Measurements from ENCODE around the gene INHBE.
"Not testable (repeated sequence)": the region's sequence is repeated elsewhere in the genome, so short reads cannot be mapped to it uniquely, and the experiment has no call there.

INHBE gene, protein sequence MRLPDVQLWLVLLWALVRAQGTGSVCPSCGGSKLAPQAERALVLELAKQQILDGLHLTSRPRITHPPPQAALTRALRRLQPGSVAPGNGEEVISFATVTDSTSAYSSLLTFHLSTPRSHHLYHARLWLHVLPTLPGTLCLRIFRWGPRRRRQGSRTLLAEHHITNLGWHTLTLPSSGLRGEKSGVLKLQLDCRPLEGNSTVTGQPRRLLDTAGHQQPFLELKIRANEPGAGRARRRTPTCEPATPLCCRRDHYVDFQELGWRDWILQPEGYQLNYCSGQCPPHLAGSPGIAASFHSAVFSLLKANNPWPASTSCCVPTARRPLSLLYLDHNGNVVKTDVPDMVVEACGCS

DNA sequence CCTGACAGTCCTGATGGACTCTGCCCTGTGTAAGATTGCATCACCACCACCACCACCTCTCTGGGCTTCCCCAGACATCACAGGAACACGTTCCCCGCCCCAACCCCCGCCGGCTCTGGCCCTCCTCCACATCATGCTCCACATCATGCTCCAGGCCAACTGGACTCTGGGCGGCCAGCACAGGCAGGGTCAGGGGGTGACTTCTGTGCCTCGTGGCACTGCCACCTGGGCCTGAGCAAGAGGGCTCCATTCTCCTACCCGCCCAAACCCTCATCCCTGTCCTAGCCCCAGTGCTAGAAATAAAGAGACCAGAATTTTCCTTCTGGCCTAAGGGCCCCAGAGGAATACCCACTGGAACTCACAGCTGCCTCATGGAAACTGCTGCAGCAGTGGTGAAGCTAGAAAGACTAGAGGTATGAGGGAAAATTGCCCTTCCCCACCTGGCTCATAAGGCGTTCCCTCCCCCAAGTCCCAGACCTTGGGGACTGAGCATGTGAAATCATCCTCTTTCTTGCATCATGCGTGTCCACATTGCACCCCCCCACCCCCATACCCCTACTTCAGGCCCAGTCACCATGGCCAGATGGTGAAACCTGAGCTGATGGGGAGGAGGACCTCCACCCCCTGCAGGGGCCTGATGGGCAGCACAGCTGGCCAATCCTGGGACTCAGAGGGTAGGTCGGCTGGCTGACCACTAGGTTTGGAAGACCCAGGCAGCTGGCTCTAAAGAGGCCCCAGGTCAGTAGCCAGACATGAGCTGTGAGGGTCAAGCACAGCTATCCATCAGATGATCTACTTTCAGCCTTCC is at the start of gene INHBE:
Gene INHBE, plus strand, starts transcription at position 742 of the 808 bp plus-strand sequence. CDS start 230 bp downstream, outside the sequence.
- DNase-seq (ENCODE audit: low read depth in 2 of 2) = no peak

DNA sequence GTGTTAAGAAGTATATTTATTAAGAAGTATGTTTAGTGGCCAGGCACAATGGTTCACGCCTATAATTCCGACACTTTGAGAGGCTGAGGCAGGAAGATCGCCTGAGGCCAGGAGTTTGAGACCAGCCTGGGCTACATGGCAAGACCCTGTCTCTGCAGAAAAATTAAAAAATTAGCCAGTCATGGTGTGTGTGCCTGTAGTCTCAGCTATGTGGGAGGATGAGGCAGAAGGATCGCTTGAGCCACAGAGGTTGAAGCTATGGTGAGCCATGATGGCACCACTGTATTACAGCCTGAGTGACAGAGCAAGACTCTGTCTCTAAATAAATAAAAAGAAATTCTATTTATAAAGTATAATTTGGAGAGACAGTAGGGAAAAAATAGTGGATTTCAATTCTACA is 44.6 kb upstream of the INHBE start:
- DNase-seq (ENCODE audit: low read depth in 2 of 2) = no peak

GRCh38 chr12:57414160-57414559 is 40.9 kb upstream of the INHBE start:
- DNase-seq (ENCODE audit: low read depth in 2 of 2) = not testable (repeated sequence)

- no peak for DNase-seq (ENCODE audit: low read depth in 2 of 2)
Measured at GRCh38 chr12:57415088-57415487, 40.0 kb upstream of the INHBE start.

- DNase-seq (ENCODE audit: low read depth in 2 of 2) = no peak
Measured at GRCh38 chr12:57416039-57416996, 38.8 kb upstream of the INHBE start.

GRCh38 chr12:57418255-57418654 is 36.9 kb upstream of the INHBE start:
- DNase-seq (ENCODE audit: low read depth in 2 of 2) = no peak

DNA sequence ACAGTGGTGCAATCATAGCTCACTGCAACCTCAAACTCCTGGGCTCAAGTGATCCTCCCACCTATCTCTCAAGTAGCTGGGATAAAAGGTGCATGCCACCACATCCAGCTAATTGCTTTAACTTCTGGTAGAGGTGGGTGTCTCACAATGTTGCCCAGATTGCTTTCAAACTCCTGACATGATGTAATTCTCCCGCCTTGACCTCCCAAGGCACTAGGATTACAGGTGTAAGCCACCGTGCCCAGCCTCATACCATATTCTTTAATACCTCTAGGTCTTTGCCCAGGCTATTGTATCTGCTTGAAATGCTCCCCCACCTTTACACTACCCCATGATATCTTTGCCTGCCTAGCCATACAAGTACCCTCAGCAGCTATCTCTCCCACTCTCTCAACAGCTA is 35.6 kb upstream of the INHBE start:
- DNase-seq (ENCODE audit: low read depth in 2 of 2) = no peak

DNA sequence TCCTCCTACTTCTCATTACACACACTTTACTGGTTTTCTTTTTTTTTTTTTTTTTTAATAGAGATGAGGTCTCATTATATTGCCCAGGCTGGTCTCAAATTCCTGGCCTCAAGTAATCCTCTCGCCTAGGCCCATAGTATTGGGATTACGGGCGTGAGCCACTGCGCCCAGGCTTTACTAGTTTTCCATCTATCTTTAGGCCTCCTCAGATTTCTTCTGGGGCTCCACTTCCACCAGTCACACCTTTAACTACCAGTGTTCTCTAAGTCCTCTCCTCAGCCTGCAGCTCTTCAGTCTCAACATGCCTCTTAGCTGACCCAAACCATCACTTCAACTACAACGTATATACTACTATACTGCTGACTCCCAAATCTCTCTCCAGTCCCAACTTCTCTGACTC is 34.6 kb upstream of the INHBE start:
- DNase-seq (ENCODE audit: low read depth in 2 of 2) = no peak

DNA sequence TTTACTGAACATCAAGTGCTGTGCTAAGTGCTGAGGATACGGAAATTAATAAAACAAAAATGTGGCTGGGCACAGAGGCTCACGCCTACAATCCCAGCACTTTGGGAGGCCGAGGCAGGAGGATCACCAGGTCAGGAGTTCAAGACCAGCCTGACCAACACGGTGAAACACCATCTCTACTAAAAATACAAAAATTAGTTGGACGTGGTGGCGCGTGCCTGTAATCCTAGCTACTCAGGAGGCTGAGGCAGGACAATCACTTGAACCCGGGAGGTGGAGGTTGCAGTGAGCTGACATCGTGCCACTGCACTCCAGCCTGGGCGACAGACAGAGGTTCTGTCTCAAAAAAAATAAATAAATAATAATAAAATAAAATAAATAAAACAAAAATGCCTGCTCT is 28.2 kb upstream of the INHBE start:
- not testable (repeated sequence) for DNase-seq (ENCODE audit: low read depth in 2 of 2)

DNA sequence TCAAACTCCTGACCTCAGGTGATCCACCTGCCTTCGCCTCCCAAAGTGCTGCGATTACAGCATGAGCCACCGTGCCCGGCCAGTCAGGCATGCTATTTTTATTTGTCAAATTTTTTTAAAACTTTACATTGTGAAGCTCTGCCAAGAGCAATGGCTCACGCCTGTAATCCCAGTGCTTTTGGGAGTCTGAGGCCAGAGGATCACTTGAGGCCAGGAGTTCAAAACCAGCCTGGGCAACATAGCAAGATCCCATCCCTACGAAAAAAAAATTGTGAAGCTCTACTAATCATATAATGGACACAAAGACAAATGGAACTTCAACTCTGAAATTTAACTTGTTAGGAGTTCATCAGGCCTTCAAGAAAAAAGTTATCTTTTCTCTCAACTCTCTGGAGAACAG is 26.1 kb upstream of the INHBE start:
- no peak for DNase-seq (ENCODE audit: low read depth in 2 of 2)

DNA sequence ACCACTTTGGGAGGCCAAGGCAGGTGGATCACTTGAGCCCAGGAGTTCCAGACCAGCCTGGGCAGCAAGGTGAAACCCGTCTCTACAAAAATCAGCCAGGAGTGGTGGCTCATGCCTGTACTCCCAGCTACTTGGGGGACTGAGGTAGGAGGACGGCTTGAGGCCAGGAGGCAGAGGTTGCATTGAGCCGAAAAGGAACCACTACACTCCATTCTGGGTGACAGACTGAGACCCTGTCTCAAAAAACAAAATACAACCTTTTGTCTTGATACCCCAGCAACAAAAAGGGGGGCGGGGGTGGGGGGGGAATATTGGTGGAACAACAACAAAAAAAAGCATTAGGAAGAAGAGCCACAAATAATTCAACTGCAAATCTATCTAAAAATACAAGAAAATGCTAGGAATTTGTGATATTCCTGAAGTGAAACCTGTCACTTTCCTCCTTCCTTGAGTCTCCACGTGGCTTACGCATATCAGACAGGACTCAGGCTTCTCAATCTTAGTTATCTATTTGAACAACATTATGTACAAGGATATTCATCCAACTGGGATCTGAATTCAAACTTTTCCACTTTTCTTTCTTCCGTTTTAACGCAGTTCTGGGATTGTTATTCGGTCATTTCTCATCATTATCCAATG is 25.5 kb upstream of the INHBE start:
- DNase-seq (ENCODE audit: low read depth in 2 of 2) = no peak

DNA sequence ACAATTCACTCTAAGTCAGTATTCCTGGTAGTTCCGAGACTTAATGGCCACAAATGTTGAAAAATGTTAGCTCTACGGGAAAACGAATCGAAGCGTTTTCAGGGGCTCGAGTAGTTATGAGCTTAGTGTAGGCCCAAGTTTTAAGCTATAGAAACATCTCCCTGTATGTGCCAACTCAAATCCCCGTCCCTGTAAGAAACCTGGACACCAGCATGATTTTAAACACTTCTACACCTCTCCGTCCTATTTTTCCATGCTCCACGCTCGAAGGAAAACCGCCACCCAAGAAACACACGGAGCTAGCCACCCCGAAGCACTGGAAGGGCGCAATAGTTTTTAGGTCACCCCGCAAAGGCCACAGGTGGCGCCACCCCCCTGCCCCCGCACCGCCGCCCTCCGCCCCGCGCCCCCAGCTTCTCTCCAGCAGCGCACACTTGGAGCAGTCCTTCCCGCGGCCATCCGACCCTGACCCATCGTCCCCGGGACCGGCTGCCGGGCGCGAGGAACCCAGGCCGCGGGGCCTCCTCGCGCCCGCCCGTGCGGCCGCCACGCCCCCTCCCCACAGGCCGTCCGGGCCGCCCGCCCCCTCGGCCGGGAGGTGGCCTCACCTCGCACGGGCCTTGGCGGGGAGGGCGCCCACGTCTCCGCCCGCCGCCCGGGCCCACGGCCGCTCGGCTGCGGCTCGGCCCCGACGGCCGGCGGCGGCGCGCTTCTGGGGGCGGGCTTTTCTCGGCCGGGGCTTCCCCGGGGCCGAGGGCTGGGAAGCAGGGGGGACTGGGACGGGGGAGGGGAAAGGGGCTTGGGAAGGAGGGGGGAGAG is 24.8 kb upstream of the INHBE start:
- peak; percentile 20 to 37 for DNase-seq (ENCODE audit: low read depth in 2 of 2)

- peak; percentile 92 to 94 for DNase-seq (ENCODE audit: low read depth in 2 of 2)
Measured at GRCh38 chr12:57430931-57431566, 24.1 kb upstream of the INHBE start, which contains the start of gene R3HDM2. Gene R3HDM2 (minus strand): TSS chr12:57431043. CDS start chr12:57310428, 120,615 bp downstream.

- DNase-seq (ENCODE audit: low read depth in 2 of 2) = no peak
Measured at GRCh38 chr12:57431654-57432188, 23.4 kb upstream of the INHBE start.

- no peak for DNase-seq (ENCODE audit: low read depth in 2 of 2)
Measured at GRCh38 chr12:57433370-57433769, 21.7 kb upstream of the INHBE start.

DNA sequence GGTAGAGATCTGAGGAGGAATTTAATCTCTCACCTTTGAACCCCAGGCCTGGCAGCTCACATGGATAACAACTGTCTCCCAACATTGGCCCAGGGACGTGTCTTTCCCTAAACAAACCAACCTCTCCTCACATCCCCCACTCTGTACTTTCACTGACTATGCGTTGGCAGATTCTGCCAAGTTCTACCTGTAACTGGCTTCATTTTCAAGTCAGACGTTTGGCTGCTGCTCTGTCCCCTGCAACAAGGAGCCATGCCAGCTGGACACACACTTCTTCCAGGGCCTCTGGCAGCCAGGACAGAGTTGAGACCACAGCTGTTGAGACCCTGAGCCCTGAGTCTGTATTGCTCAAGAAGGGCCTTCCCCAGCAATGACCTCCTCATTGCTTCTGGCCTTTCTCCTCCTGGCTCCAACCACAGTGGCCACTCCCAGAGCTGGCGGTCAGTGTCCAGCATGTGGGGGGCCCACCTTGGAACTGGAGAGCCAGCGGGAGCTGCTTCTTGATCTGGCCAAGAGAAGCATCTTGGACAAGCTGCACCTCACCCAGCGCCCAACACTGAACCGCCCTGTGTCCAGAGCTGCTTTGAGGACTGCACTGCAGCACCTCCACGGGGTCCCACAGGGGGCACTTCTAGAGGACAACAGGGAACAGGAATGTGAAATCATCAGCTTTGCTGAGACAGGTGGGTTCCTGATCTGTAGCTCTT is 20.4 kb upstream of the INHBE start, which contains the start of gene INHBC:
Gene INHBC, plus strand, starts transcription at position 268 of the 707 bp plus-strand sequence. Its CDS starts 103 bp downstream, at position 371.
- no peak for DNase-seq (ENCODE audit: low read depth in 2 of 2)

GRCh38 chr12:57435293-57435692 is 19.8 kb upstream of the INHBE start:
- DNase-seq (ENCODE audit: low read depth in 2 of 2) = no peak

GRCh38 chr12:57438400-57438799 is 16.7 kb upstream of the INHBE start:
- no peak for DNase-seq (ENCODE audit: low read depth in 2 of 2)

DNA sequence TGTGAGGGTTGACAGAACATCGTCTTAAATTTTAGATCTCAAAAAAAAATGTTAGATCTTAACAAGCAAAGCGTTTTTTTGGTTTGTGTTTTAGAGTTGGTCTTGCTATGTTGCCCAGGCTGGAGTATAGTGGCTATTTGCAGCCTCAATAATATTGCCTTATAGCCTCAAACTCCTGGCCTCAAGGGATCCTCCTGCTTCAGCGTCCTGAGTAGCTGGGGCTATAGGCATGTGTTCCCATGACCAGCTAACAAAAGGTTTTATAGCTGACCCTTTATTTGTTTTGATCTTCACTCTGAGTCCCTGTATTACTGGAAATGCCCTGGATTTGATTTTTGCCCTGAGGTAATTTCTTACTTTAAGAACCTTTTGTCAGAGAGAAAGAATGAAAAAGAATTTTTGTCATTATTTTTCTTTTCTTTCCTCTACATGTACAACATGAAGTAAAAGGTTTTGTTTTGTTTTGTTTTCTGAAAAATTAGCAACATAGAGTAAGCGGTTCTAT is 15.3 kb upstream of the INHBE start:
- no peak for DNase-seq (ENCODE audit: low read depth in 2 of 2)
